ENCODE measurements around the gene VSTM2L. TPM values are rescaled to one million over a fixed set of nuclear protein-coding genes. Genes with fewer than 3 reads are reported as not detected.

Gene VSTM2L
- total and polyA plus RNA-seq, 2 of the 4 experiments (the other 2 are of a cell fraction), result 0.18 to 0.19 TPM

- Histone ChIP-seq H2AK5ac (ENCODE audit: low read depth, low read length) (no peak overlapping the region), H3K9me1 (ENCODE audit: insufficient read depth, low read length) (no peaks in the 10 kb centered on the region), H2BK20ac (ENCODE audit: low read depth, low read length) (no peak overlapping the region), H3K4me2 (ENCODE audit: low read depth, low read length) (no peak overlapping the region), H3K4ac (ENCODE audit: low read depth, low read length) (no peak overlapping the region), H3K79me1 (ENCODE audit: low read depth in 1 of 2, low read length in 2 of 2) (no peaks in the 10 kb centered on the region), H2BK15ac (ENCODE audit: low read depth, low read length) (no peak overlapping the region), H4K8ac (ENCODE audit: low read depth in 2 of 2, low read length in 2 of 2) (no peak overlapping the region), H3K18ac (ENCODE audit: low read depth, low read length) (no peak overlapping the region), H3K9ac (ENCODE audit: low read depth, low read length) (no peak overlapping the region), H3K56ac (ENCODE audit: extremely low read depth, insufficient read depth, low read length) (no peak overlapping the region), H3K36me3 (ENCODE audit: control insufficient read depth, insufficient read depth, low read length) (peaks cover 5% of the 10 kb centered on the region; the same call in 1 of the 2 replicates), H3K27ac (ENCODE audit: insufficient read depth, low read length) (no peak overlapping the region), H2AFZ (replicated peaks; ENCODE audit: low read length, poor library complexity) (no peak overlapping the region), H3K4me1 (ENCODE audit: control insufficient read depth, insufficient read depth, low read length) (no peaks in the 10 kb centered on the region), H4K20me1 (ENCODE audit: insufficient read depth, low read length) (no peaks in the 10 kb centered on the region), H3K27me3 (ENCODE audit: control insufficient read depth, insufficient read depth, low read length) (no peaks in the 10 kb centered on the region), H3K23ac (ENCODE audit: low read depth, low read length) (no peak overlapping the region), H3K14ac (replicated peaks; ENCODE audit: low read depth, low read length) (no peak overlapping the region), H3K4me3 (ENCODE audit: insufficient read depth, low read depth, low read length) (no peak overlapping the region), H2BK120ac (ENCODE audit: low read depth, low read length) (no peak overlapping the region), H3K9me3 (ENCODE audit: control insufficient read depth, insufficient read depth, low read length) (no peaks in the 10 kb centered on the region), H4K5ac (ENCODE audit: low read depth, low read length) (no peak overlapping the region), H4K91ac (ENCODE audit: insufficient read depth, low read depth, low read length) (no peak overlapping the region), H2AK9ac (replicated peaks; ENCODE audit: low read depth, low read length, poor library complexity) (no peak overlapping the region), H2BK5ac (ENCODE audit: low read depth, low read length, poor library complexity, severe bottlenecking) (no peak overlapping the region)
- no peak for DNase-seq
- in situ Hi-C loops (cut with MboI; ENCODE audit: low sequenced_read_pairs) (no loop called here), dilution Hi-C loops (cut with HindIII; ENCODE audit: low sequenced_read_pairs, unreplicated experiment) (no loop called here), intact Hi-C loops (cut with micrococcal nuclease) (no loop called here)
- no peak for ATAC-seq (ENCODE audit: low read depth)
- 94% methylated on average over 3 of the region's 8 CpGs; no CpG with 5 or more reads in 1 of the 2 experiments for WGBS, 2 experiments (ENCODE audit: extremely low coverage in 2 of 2, insufficient read length in 1 of 2)
- ChIA-PET POLR2A (ENCODE audit: unreplicated experiment) (interaction anchor here (0.5 kb wide), 1 partner anchor 53 kb away, joined by 3 read pairs; no protein-coding TSS in a partner anchor), CTCF (no interaction called here)
- TF ChIP-seq MXI1 (IDR thresholded peaks at IDR 0.05; ENCODE audit: borderline replicate concordance, low read depth, low read length), result no peak
- TF ChIP-seq RCOR1 (IDR thresholded peaks at IDR 0.05; ENCODE audit: insufficient replicate concordance, low read length), result no peak
- no peak for TF ChIP-seq POLR2A (IDR thresholded peaks at IDR 0.05; ENCODE audit: low read depth, low read length)
- TF ChIP-seq, protein P1, sequence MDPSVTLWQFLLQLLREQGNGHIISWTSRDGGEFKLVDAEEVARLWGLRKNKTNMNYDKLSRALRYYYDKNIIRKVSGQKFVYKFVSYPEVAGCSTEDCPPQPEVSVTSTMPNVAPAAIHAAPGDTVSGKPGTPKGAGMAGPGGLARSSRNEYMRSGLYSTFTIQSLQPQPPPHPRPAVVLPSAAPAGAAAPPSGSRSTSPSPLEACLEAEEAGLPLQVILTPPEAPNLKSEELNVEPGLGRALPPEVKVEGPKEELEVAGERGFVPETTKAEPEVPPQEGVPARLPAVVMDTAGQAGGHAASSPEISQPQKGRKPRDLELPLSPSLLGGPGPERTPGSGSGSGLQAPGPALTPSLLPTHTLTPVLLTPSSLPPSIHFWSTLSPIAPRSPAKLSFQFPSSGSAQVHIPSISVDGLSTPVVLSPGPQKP (IDR thresholded peaks at IDR 0.05; ENCODE audit: borderline replicate concordance, low read depth, low read length), result no peak
- TF ChIP-seq RFX5 (IDR thresholded peaks at IDR 0.05; ENCODE audit: low read depth, low read length), result no peak
- no peak for TF ChIP-seq USF2 (IDR thresholded peaks at IDR 0.05; ENCODE audit: low read depth, low read length)
- no peak for TF ChIP-seq CHD1 (IDR thresholded peaks at IDR 0.05; ENCODE audit: low read depth, low read length)
- TF ChIP-seq SMC3 (IDR thresholded peaks at IDR 0.05; ENCODE audit: low read depth, low read length), result no peak
- BruUV-seq (replicated peaks), result no TSS peak
Observed at GRCh38 chr20:37981568-37981967, 78.6 kb downstream of the VSTM2L start.
